HepG2 (cell line): ENCODE results near the gene ZNF786. TPM values are rescaled to one million over a fixed set of nuclear protein-coding genes. Genes with fewer than 3 reads are reported as not detected.
A peak's percentile ranks its signal among the peaks of the same experiment; 100 is the strongest.

Experiments
- AKAP8 ChIP-seq: sonication (generic); formaldehyde crosslinking; IDR thresholded peaks from 2 replicates; pipeline ENCODE4 v1.5.1; 2020; ENCODE audit warnings: mild to moderate bottlenecking, missing genetic modification reagents
- ATF4 ChIP-seq, 2 experiments: fragments of 450-650 bp in 1 of 2; sonication (generic) in 1 of 2; formaldehyde crosslinking; IDR thresholded peaks; 2 replicates each; pipeline versions ENCODE4 v1.5.0 to v1.8.0; 2020 to 2022; ENCODE audit warnings: mild to moderate bottlenecking in 1 of 2, missing genetic modification reagents in 1 of 2
- CSRNP2 ChIP-seq: sonication (generic); formaldehyde crosslinking; conservative IDR thresholded peaks from 2 replicates; pipeline ENCODE4 v1.8.0; 2022; ENCODE audit warnings: low read depth, missing genetic modification reagents
- FOXJ3 ChIP-seq: sonication (generic); formaldehyde crosslinking; IDR thresholded peaks from 2 replicates; pipeline ENCODE4 v1.4.0; 2020; ENCODE audit warnings: missing genetic modification reagents, mild to moderate bottlenecking, borderline replicate concordance
- HOXA5 ChIP-seq: sonication (generic); formaldehyde crosslinking; IDR thresholded peaks from 2 replicates; pipeline ENCODE4 v1.4.0; 2020; ENCODE audit warnings: missing genetic modification reagents
- KAT7 ChIP-seq: IDR thresholded peaks from 2 replicates; pipeline ENCODE4 v1.6.1; 2018; ENCODE audit warnings: borderline replicate concordance, missing compliant biosample characterization
- KLF11 ChIP-seq: IDR thresholded peaks from 2 replicates; pipeline ENCODE4 v1.6.1; 2016; ENCODE audit warnings: missing compliant biosample characterization
- LRRFIP1 ChIP-seq: sonication (generic); formaldehyde crosslinking; conservative IDR thresholded peaks from 2 replicates; pipeline ENCODE4 v1.4.0; 2020; ENCODE audit warnings: missing genetic modification reagents
- MED1 ChIP-seq: sonication (generic); formaldehyde crosslinking; IDR thresholded peaks from 2 replicates; pipeline ENCODE4 v1.4.0; 2020; ENCODE audit warnings: missing genetic modification reagents
- NCOA2 ChIP-seq: sonication (generic); formaldehyde crosslinking; IDR thresholded peaks from 2 replicates; pipeline ENCODE4 v1.8.0; 2022; ENCODE audit warnings: inconsistent platforms
- PCBP2 ChIP-seq: fragments of 200-400 bp; formaldehyde crosslinking; optimal IDR thresholded peaks from 2 replicates; pipeline ENCODE3; 2018; ENCODE audit warnings: low read length, low read depth; ENCODE audit not compliant: poor library complexity, severe bottlenecking
- SMAD3 ChIP-seq: sonication (generic); formaldehyde crosslinking; IDR thresholded peaks from 2 replicates; pipeline ENCODE4 v1.4.0; 2020; ENCODE audit warnings: missing genetic modification reagents
- SOX5 ChIP-seq: IDR thresholded peaks from 2 replicates; pipeline ENCODE4 v1.6.1; 2016; ENCODE audit warnings: borderline replicate concordance
- ZNF317 ChIP-seq: sonication (generic); formaldehyde crosslinking; IDR thresholded peaks from 2 replicates; pipeline ENCODE4 v1.5.0; 2020; ENCODE audit warnings: mild to moderate bottlenecking, missing genetic modification reagents
- ZNF329 ChIP-seq: sonication (generic); formaldehyde crosslinking; IDR thresholded peaks from 2 replicates; pipeline ENCODE4 v1.9.0; 2021; ENCODE audit warnings: low read depth, mild to moderate bottlenecking, missing genetic modification reagents
- ZSCAN30 ChIP-seq: sonication (generic); formaldehyde crosslinking; IDR thresholded peaks from 2 replicates; pipeline ENCODE4 v1.5.0; 2020; ENCODE audit warnings: mild to moderate bottlenecking, missing genetic modification reagents
- polyA plus RNA-seq, 8 experiments: library from polyadenylated mRNA; depleted of rRNA in 3 of 8; stranded (reverse) in 7 of 8; unstranded in 1 of 8; fragments of >200 nt; fragmentation: Illumina TruSeq in 4 of 8; extraction: Trizol in 4 of 8; gene quantifications; 2 replicates each; pipeline versions ENCODE4 v1.2.1 to v1.2.3, GENCODE V29; 2011 to 2016; ENCODE audit warnings: low read depth in 4 of 8, missing spikeins in 1 of 8, mixed read lengths in 1 of 8; ENCODE audit not compliant: insufficient read depth in 1 of 8
- total RNA-seq, 5 experiments: library from RNA; depleted of rRNA; stranded (reverse); fragments of >200 nt; fragmentation: Illumina TruSeq; extraction: Trizol; gene quantifications; 2 replicates each; pipeline ENCODE4 v1.2.3, GENCODE V29; 2016; ENCODE audit warnings: low read depth in 1 of 5
- TF ChIP-seq, protein P1 (sequence below): sonication (generic); formaldehyde crosslinking; IDR thresholded peaks from 2 replicates; pipeline ENCODE4 v1.5.0; 2020; ENCODE audit warnings: mild to moderate bottlenecking, missing genetic modification reagents
- TF ChIP-seq, protein P2 (sequence below): sonication (generic); formaldehyde crosslinking; IDR thresholded peaks from 2 replicates; pipeline ENCODE4 v1.5.0; 2020; ENCODE audit warnings: missing genetic modification reagents
- TF ChIP-seq, protein P3 (sequence below): sonication (generic); formaldehyde crosslinking; IDR thresholded peaks from 2 replicates; pipeline ENCODE4 v1.8.0; 2022; ENCODE audit warnings: missing genetic modification reagents, low read depth, mild to moderate bottlenecking, borderline replicate concordance

Gene ZNF786
- total and polyA plus RNA-seq, 2 of the 13 experiments (the other 11 are each of a cell fraction or from before 2014, with no cell fraction given): 2.0 to 4.0 TPM

- TF ChIP-seq CSRNP2 (no peak; the same call in 1 of the 2 replicates), KAT7 (CRISPR knock-in tag) (peak; percentile 88; the same call in 1 of the 2 replicates), ZNF329 (CRISPR knock-in tag) (no peak; the same call in 1 of the 2 replicates), SOX5 (CRISPR knock-in tag) (peak; percentile 32; the same call in 1 of the 2 replicates), LRRFIP1 (CRISPR knock-in tag) (no peak; the same call in 1 of the 2 replicates), AKAP8 (0 out of 2 replicates have a peak, but pooled peaks have one; percentile 42), PCBP2 (no peak), MED1 (CRISPR knock-in tag) (peak; percentile 85), NCOA2 (CRISPR knock-in tag) (peak; percentile 61; the same call in 1 of the 2 replicates), ZNF317 (CRISPR knock-in tag) (peak; percentile 66), HOXA5 (CRISPR knock-in tag) (peak; percentile 94), FOXJ3 (CRISPR knock-in tag) (no peak; the same call in 1 of the 2 replicates), ATF4 (CRISPR knock-in tag; IDR thresholded peaks at IDR 0.05) (peak in 1 of 2 experiments; percentile 38; a peak in 1 of 4 replicates), ZSCAN30 (CRISPR knock-in tag) (no peak), KLF11 (no peak), SMAD3 (CRISPR knock-in tag) (no peak)
- TF ChIP-seq, protein P1, sequence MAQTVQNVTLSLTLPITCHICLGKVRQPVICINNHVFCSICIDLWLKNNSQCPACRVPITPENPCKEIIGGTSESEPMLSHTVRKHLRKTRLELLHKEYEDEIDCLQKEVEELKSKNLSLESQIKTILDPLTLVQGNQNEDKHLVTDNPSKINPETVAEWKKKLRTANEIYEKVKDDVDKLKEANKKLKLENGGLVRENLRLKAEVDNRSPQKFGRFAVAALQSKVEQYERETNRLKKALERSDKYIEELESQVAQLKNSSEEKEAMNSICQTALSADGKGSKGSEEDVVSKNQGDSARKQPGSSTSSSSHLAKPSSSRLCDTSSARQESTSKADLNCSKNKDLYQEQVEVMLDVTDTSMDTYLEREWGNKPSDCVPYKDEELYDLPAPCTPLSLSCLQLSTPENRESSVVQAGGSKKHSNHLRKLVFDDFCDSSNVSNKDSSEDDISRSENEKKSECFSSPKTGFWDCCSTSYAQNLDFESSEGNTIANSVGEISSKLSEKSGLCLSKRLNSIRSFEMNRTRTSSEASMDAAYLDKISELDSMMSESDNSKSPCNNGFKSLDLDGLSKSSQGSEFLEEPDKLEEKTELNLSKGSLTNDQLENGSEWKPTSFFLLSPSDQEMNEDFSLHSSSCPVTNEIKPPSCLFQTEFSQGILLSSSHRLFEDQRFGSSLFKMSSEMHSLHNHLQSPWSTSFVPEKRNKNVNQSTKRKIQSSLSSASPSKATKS (CRISPR knock-in tag): peak; percentile 68; the same call in 1 of the 2 replicates
- TF ChIP-seq, protein P2, sequence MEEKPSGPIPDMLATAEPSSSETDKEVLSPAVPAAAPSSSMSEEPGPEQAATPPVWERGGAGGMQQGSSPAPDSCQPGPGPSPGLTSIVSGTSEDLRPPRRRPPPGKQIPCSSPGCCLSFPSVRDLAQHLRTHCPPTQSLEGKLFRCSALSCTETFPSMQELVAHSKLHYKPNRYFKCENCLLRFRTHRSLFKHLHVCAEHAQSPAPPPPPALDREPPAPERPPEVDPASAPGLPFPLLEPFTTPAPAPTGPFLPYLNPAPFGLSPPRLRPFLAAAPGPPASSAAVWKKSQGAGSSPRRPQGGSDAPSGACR: peak; percentile 88
- TF ChIP-seq, protein P3, sequence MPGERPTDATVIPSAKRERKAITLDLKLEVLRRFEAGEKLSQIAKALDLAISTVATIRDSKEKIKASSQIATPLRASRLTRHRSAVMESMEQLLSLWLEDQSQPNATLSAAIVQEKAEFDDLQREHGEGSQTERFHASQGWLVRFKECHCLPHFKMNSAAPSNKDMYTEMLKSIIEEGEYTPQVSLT (CRISPR knock-in tag): no peak
Measured at GRCh38 chr7:149125863-149126661, 35.5 kb upstream of the ZNF786 start, which contains the start of gene ZNF425 (continued).
